NCI-H2196 (cell line): ENCODE measurements around the gene TXNDC11.

Source experiments
- DNase-seq: peaks from one replicate; lab custom pipeline; 2025; ENCODE audit not compliant: unreplicated experiment; lab: John Stamatoyannopoulos, UW

Gene TXNDC11

DNA sequence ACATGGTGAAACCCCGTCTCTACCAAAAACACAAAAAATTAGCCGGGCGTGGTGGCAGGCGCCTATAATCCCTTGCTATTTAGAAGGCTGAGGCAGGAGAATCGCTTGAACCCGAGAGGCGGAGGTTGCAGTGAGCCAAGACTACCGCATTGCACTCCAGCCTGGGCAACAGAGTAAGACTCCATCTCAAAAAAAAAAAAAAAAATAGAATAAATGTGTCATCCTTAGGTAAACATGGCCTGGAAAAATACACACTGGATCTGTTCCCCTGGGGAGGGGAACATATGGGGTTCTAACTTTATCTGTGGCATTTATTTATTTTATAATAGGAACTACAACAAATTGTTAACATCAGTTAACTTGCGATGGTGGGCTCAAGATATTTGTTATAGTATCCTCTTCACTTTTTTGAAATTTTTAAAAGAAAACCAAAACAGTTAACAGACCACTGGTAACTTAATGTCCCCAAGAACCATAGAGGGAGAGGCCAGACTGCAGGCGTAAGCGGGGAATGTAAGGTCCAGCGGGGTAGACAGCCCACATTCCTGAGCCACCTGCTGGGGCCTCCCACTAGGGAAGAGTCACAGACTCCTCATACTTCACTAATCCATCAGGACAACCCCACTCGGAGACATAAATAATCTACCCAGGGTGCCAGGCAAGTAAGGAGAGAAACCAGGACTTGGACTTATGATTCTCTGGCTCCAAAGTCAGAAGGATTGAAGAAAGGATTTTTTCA lies 12.5 kb upstream of the TXNDC11 start:
- no peak for DNase-seq

GRCh38 chr16:11752856-11753255 lies 10.2 kb upstream of the TXNDC11 start:
- DNase-seq = peak; percentile 11

GRCh38 chr16:11750056-11750455 lies 7.4 kb upstream of the TXNDC11 start:
- DNase-seq = no peak

GRCh38 chr16:11748404-11749254 lies 6.0 kb upstream of the TXNDC11 start:
- no peak for DNase-seq

GRCh38 chr16:11747949-11748403 lies 5.3 kb upstream of the TXNDC11 start:
- DNase-seq = no peak

GRCh38 chr16:11744075-11744470 lies 1.4 kb upstream of the TXNDC11 start:
- no peak for DNase-seq

DNA sequence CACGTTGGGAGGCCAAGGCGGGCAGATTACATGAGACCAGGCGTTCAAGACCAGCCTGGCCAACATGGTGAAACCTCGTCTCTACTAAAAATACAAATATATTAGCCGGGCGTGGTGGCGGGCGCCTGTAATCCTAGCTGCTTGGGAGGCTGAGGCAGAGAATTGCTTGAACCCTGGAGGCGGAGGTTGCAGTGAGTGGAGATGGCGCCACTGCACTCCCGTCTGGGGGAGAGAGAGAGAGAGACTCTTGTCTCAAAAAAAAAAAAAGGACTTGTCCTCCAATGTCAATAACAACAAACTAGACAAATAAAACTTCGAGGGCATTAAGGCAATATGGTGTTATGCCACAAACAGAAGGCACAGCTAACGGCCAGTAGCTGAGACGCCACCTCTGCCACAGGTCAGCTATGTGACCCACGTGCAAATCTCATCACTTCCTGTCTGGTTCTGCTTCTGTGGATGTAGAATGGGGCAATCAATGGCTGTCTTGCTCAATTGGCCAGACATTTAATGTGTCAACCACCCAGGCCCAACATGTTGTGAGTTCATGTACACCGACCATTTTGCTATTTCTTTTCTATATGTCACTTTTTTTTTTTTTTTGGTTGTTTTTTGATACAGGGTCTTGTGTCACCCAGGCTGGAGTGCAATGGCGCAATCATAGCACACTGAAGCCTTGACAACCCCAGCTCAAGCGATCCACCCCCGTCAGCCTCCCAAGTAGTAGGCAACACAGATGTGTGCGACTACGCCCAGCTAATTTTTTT lies 834 bp upstream of the TXNDC11 start:
- DNase-seq = peak; percentile 17

DNA sequence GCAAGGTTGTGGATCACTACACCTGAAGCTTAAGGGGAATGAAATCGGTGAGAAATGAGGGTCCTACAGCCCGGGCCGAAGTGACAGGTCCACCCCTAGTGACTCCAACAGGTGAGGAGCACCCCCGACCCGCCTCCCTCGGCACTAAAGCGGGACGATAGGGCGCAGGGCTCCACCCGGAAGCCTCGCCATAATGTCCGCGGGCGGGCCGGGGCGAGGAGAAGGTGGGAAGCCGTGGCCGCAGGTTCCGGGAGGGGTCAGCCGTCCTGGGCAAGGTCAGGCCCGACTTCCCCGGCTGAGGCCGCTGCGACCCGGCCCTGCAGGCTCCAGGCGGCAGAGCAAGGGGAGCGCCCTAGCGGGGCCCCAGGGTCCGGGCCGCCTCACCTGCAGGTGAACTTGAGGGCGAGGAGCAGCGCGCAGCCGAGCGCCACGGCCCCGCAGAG lies 543 bp downstream of the TXNDC11 start:
- no peak for DNase-seq

DNA sequence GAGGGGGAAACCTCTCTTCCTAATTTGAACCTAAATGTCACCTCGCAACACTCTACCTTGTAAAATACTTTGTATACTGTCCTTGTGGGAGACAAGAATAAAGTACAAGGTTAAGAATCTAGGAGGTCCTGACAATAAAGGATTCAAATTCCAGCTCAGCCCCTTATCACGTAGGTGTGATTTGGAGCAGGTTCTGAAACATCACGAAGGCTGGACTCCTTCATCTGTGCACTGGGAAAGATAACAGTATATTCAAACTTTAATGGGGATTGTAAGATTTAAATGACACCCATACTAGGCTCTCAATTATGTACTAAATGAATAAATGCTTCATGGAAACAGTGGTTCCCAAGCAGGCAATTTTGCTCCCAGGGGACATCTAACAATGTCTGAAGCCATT lies 2.1 kb downstream of the TXNDC11 start:
- DNase-seq = no peak

GRCh38 chr16:11738742-11739544 lies 3.7 kb downstream of the TXNDC11 start:
- no peak for DNase-seq

GRCh38 chr16:11737713-11738112 lies 4.9 kb downstream of the TXNDC11 start:
- no peak for DNase-seq

DNA sequence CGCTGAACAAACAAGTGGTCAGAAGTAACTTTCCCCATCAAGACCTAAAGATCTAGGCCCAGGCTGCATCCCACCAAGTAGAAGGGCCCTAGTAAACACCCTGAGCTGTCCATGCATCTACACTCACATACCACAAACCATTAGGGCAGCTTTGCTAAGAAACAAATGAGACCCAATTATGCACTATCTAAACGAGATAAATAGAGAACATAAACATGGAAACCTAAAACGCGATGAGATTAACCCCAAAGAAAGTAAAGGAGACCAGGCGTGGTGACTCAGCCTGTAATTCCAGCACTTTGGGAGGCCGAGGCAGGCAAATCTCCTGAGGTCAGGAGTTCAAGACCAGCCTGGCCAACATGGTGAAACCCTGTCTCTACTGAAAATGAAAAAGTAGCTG lies 5.8 kb downstream of the TXNDC11 start:
- DNase-seq = no peak

DNA sequence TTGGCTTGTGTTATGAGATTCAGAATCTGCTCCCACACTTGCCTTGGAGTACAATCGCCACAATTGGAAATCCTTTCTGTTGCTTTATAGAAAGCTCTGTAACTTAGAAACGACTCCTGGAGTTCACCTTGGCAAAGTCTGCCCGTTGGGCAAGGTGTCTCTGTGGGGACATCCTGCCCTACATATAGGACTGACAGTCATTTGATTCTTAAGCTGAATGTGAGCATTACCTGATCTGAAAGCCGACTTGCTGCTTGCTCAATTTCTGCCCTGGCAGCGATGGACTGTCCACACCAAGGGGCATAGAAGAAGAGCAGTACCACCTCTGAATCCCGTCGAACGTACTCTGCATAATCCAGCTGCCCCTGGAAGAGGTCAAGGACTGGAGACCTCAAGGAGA lies 6.9 kb downstream of the TXNDC11 start:
- no peak for DNase-seq

- no peak for DNase-seq
These were observed 8.0 kb downstream of the TXNDC11 start for GRCh38 chr16:11734653-11735043.

DNA sequence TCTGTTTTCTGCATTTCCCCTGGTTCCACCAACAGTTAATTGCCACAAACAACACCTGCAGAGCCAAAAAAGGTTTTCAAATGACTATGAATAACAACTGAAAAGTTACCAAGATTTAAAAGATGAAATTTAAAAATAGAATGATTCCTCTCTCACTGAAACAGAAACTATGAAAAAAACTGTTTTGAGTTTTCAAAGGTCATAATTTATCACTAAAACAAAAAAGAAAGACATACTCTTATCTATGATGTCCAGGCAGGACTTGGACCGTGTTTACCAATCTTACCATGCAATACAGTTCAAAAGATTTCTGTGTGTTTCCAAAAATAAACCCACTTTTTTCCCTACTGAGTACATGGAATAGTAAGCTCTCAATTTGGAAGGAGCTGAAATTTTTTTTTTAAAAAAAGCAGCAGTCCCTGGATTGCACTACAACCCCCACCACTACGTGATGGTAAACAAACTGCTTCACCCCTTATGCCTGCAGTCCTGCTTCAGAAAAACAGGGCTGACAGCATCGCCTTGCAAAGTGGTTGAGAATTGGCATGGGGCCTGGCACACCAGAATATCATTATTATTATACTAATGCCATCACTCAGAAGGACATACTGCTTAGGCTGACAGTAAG lies 8.5 kb downstream of the TXNDC11 start:
- no peak for DNase-seq

DNA sequence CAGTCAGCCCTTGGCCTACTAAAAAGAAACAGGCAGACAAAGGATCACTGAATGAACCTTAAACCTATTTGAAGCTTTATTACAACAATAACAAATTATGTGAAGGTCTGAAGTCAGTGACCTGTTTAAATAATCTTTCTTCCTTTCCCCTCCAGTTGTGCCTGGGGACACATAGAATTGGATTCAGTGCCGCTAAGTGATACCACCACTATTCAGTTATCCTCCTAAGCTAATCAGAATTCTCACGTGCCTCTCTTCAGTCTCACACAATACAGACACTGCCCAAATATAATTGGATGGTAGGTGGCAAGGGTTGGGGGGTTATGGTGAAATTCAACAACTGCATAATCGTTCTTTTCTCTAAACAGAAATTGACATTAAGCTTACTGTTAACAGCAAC lies 11.4 kb downstream of the TXNDC11 start:
- DNase-seq = no peak

- DNase-seq = no peak
These were observed 12.9 kb downstream of the TXNDC11 start for GRCh38 chr16:11729787-11730186.

DNA sequence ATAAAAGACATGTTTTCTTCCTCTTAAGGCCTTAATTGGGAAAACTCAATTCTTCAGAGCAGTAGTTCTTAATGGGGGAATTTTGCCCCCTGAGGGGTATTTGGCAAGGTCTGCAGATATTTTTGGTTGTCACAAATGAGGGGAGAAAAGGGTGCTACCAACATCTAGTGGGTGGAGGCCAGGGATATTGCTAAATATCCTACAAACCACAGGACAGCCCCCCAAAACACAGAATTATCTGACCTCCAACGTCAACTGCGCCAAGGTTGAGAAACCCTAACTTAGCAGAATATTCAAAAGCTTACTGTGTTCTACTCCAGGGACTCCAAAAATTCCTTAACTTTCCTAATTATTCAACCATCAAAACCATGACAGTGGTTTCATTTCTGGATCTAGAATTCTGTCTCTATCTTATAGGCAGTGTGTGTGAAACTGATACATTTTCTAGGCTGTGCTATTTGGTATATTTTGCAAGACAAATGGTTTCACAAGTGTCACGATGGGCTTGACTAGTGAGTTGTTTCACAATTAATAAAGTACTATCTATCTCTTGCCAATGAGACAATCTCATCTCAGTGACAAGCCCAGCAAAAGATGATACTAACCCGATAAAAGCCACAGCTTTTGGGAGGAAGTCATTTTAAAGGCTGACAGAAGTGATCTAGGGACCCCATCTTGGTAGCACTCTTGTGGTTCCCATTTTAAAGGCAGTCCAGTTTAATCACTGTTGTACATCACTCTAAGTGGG lies 14.7 kb downstream of the TXNDC11 start:
- no peak for DNase-seq

DNA sequence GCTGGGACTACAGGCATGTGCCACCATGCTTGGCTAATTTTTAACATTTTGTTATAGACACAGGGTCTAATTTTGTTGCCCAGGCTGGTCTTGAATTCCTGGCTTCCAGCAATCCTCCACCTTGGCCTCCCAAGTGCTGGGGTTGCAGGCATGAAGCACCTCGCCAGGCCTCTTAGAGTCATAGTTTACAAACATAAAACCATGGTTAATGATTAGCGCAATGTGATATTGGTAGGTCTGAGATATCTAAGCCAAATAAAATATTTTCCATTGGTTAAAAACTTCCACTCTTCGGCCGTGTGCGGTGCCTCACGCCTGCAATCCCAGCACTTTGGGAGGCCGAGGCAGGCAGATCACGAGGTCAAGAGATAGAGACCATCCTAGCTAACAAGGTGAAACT lies 16.6 kb downstream of the TXNDC11 start:
- no peak for DNase-seq

DNA sequence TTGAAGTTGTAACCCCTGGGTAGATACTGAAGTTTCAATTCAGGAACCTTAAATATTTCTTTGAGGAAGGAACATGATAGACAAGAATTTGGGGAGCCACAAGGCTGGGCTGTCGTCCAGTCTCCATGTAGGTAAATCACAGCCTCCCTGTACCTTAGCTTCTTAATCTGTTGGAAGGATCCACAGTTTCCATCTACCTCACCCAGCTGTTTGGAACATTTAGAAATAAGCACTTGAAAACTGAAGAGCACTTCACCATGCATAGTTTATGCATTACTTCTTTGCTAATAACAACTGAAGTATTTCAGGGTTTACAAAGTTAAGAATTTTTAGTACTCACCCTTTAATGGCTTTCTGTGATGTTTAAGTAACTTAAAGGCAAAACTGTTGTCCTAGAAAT lies 17.2 kb downstream of the TXNDC11 start:
- no peak for DNase-seq
